Measurements from ENCODE around the gene EPC2. TPM values are rescaled to one million over a fixed set of nuclear protein-coding genes. Genes with fewer than 3 reads are reported as not detected.

EPC2 gene
- total and polyA plus RNA-seq, 2 experiments from 2014 or later, result 4.2 to 20.0 TPM

- Histone ChIP-seq H3K4me1 (ENCODE audit: insufficient read depth) (no peaks in the 10 kb centered on the region), H3K4me2 (ENCODE audit: unreplicated experiment) (no peak overlapping the region), H3K4me3 (no peak overlapping the region), H4K20me1 (ENCODE audit: insufficient read depth) (no peaks in the 10 kb centered on the region), H3F3A (ENCODE audit: insufficient read depth) (no peaks in the 10 kb centered on the region), H3K36me3 (ENCODE audit: low read depth) (no peaks in the 10 kb centered on the region), H3K27ac (no peak overlapping the region), H3K27me3 (replicated peaks; ENCODE audit: insufficient read depth) (no peaks in the 10 kb centered on the region; the same call in 1 of the 2 replicates), H3K9ac (no peak overlapping the region), H3K9me2 (ENCODE audit: insufficient read depth) (no peaks in the 10 kb centered on the region), H3K9me3 (ENCODE audit: low read depth) (no peaks in the 10 kb centered on the region), H2AFZ (no peak overlapping the region), H3K79me2 (ENCODE audit: insufficient read depth) (no peaks in the 10 kb centered on the region)
- WGBS, 2 experiments (ENCODE audit: low coverage in 1 of 2, low lambda C conversion rate in 2 of 2, missing lambda C conversion rate in 2 of 2), result 44 to 45% methylated on average over 10 of the region's 10 CpGs
- no peak for DNase-seq
- TF ChIP-seq EZH2 (IDR thresholded peaks at IDR 0.05; ENCODE audit: insufficient read depth, poor library complexity, severe bottlenecking), result no peak
- TF ChIP-seq EZH2phosphoT487 (IDR thresholded peaks at IDR 0.05; ENCODE audit: insufficient read depth, low read depth), result no peak
- in situ Hi-C loops (cut with MboI), result no loop called here
These were observed 41.5 kb upstream of the EPC2 start for GRCh38 chr2:148602885-148603561.

- Histone ChIP-seq H3F3A (ENCODE audit: insufficient read depth) (no peaks in the 10 kb centered on the region), H2AFZ (no peak overlapping the region), H3K9ac (no peak overlapping the region), H3K27me3 (replicated peaks; ENCODE audit: insufficient read depth) (no peaks in the 10 kb centered on the region; the same call in 1 of the 2 replicates), H3K9me2 (ENCODE audit: insufficient read depth) (no peaks in the 10 kb centered on the region), H3K4me1 (ENCODE audit: insufficient read depth) (no peaks in the 10 kb centered on the region), H4K20me1 (ENCODE audit: insufficient read depth) (no peaks in the 10 kb centered on the region), H3K4me2 (ENCODE audit: unreplicated experiment) (no peak overlapping the region), H3K36me3 (ENCODE audit: low read depth) (no peaks in the 10 kb centered on the region), H3K27ac (no peak overlapping the region), H3K4me3 (no peak overlapping the region), H3K79me2 (ENCODE audit: insufficient read depth) (no peaks in the 10 kb centered on the region), H3K9me3 (ENCODE audit: low read depth) (no peaks in the 10 kb centered on the region)
- in situ Hi-C loops (cut with MboI), result no loop called here
- no peak for DNase-seq
- WGBS, 2 experiments (ENCODE audit: low coverage in 1 of 2, low lambda C conversion rate in 2 of 2, missing lambda C conversion rate in 2 of 2), result 0 to 3% methylated on average over 3 of the region's 3 CpGs
- TF ChIP-seq EZH2phosphoT487 (IDR thresholded peaks at IDR 0.05; ENCODE audit: insufficient read depth, low read depth) (no peak), EZH2 (IDR thresholded peaks at IDR 0.05; ENCODE audit: insufficient read depth, poor library complexity, severe bottlenecking) (no peak)
These were observed 41.0 kb upstream of the EPC2 start for GRCh38 chr2:148603562-148603920.

- no peak overlapping the region for H3K4me2 ChIP-seq (ENCODE audit: unreplicated experiment)
- H3K79me2 ChIP-seq (ENCODE audit: insufficient read depth), result no peaks in the 10 kb centered on the region
- DNase-seq, result no peak
- TF ChIP-seq EZH2phosphoT487 (IDR thresholded peaks at IDR 0.05; ENCODE audit: insufficient read depth, low read depth) (no peak), EZH2 (IDR thresholded peaks at IDR 0.05; ENCODE audit: insufficient read depth, poor library complexity, severe bottlenecking) (no peak)
- no peak overlapping the region for H3K27ac ChIP-seq
- H3K4me1 ChIP-seq (ENCODE audit: insufficient read depth), result no peaks in the 10 kb centered on the region
- H3K36me3 ChIP-seq (ENCODE audit: low read depth), result no peaks in the 10 kb centered on the region
- H3K27me3 ChIP-seq (replicated peaks; ENCODE audit: insufficient read depth), result no peaks in the 10 kb centered on the region; the same call in 1 of the 2 replicates
- no peaks in the 10 kb centered on the region for H3K9me3 ChIP-seq (ENCODE audit: low read depth)
- H3F3A ChIP-seq (ENCODE audit: insufficient read depth), result no peaks in the 10 kb centered on the region
- no peak overlapping the region for H2AFZ ChIP-seq
- in situ Hi-C loops (cut with MboI), result no loop called here
- no peaks in the 10 kb centered on the region for H3K9me2 ChIP-seq (ENCODE audit: insufficient read depth)
- whole genome bisulfite sequencing, 2 experiments (ENCODE audit: low coverage in 1 of 2, low lambda C conversion rate in 2 of 2, missing lambda C conversion rate in 2 of 2), result 70 to 80% methylated on average over 7 of the region's 7 CpGs
- H3K4me3 ChIP-seq, result no peak overlapping the region
- H4K20me1 ChIP-seq (ENCODE audit: insufficient read depth), result no peaks in the 10 kb centered on the region
- no peak overlapping the region for H3K9ac ChIP-seq
These were observed 39.6 kb upstream of the EPC2 start for GRCh38 chr2:148604927-148605326.

GRCh38 chr2:148607566-148607965, 37.0 kb upstream of the EPC2 start:
- in situ Hi-C loops (cut with MboI), result no loop called here
- Histone ChIP-seq H3K9me2 (ENCODE audit: insufficient read depth) (no peaks in the 10 kb centered on the region), H3K27me3 (replicated peaks; ENCODE audit: insufficient read depth) (peaks cover 3% of the 10 kb centered on the region; the same call in 1 of the 2 replicates), H3K9ac (no peak overlapping the region), H4K20me1 (ENCODE audit: insufficient read depth) (no peaks in the 10 kb centered on the region), H3K4me2 (ENCODE audit: unreplicated experiment) (no peak overlapping the region), H3F3A (ENCODE audit: insufficient read depth) (no peaks in the 10 kb centered on the region), H3K4me1 (ENCODE audit: insufficient read depth) (no peaks in the 10 kb centered on the region), H3K4me3 (no peak overlapping the region), H3K9me3 (ENCODE audit: low read depth) (no peaks in the 10 kb centered on the region), H3K79me2 (ENCODE audit: insufficient read depth) (no peaks in the 10 kb centered on the region), H2AFZ (no peak overlapping the region), H3K36me3 (ENCODE audit: low read depth) (no peaks in the 10 kb centered on the region), H3K27ac (no peak overlapping the region)
- TF ChIP-seq EZH2 (IDR thresholded peaks at IDR 0.05; ENCODE audit: insufficient read depth, poor library complexity, severe bottlenecking), result no peak
- no peak for TF ChIP-seq EZH2phosphoT487 (IDR thresholded peaks at IDR 0.05; ENCODE audit: insufficient read depth, low read depth)
- 49 to 63% methylated on average over 4 of the region's 4 CpGs for WGBS, 2 experiments (ENCODE audit: low coverage in 1 of 2, low lambda C conversion rate in 2 of 2, missing lambda C conversion rate in 2 of 2)
- no peak for DNase-seq

Measured in GM23248 (cell line).